K562 (cell line): ENCODE results near the gene PPIAL4G. TPM values are rescaled to one million over a fixed set of nuclear protein-coding genes. Genes with fewer than 3 reads are reported as not detected.
A peak's percentile ranks its signal among the peaks of the same experiment; 100 is the strongest.
"Not testable (repeated sequence)": the region's sequence is repeated elsewhere in the genome, so short reads cannot be mapped to it uniquely, and the experiment has no call there.

Source experiments
- ATAC-seq: fragments of 200-7000 bp; cut with Tn5 transposase; 3 replicates; pipeline ENCODE4 v1.9.1; 2020; ENCODE audit warnings: moderate library complexity
- BruUV-seq: library from RNA; stranded (reverse); fragments of 400-500 nt; replicated peaks from 2 replicates; lab custom pipeline; 2021; lab: Mats Ljungman, UMichigan
- CTCF ChIA-PET: fragments of 300-600 bp; formaldehyde crosslinking; extraction: SDS; loops from one replicate; lab custom pipeline; 2021; ENCODE audit warnings: low intra/inter-chr PET ratio; lab: Yijun Ruan, JAX
- POLR2A ChIA-PET: fragments of 300-600, 350-650 bp; sonication (Branson Sonifier 250); formaldehyde crosslinking; extraction: SDS; loops from one replicate; lab custom pipeline; 2021; ENCODE audit warnings: antibody characterized with exemption, inconsistent platforms; lab: Yijun Ruan, JAX
- DNase-seq, 4 experiments: peaks; one replicate each; pipeline versions ENCODE4 v3.0.0 to v3.0.0-alpha.2; 2011 to 2018; ENCODE audit warnings: low spot score in 3 of 4, mixed read lengths in 3 of 4; ENCODE audit errors: extremely low read depth in 1 of 4
- FAIRE-seq: peaks from 2 replicates; lab custom pipeline; 2011; peaks lifted over from hg19 to GRCh38; lab: Jason Lieb, UNC
- H2AFZ ChIP-seq: 2 replicates; pipeline ENCODE4 v1.6.0; 2011; ENCODE audit warnings: low read depth, low read length, control low read depth, inconsistent platforms
- H3K27ac ChIP-seq: fragments of 200-600 bp; 3 replicates; pipeline ENCODE4 v1.8.0; 2011; ENCODE audit warnings: low read depth, mild to moderate bottlenecking, control low read depth, inconsistent platforms, low read length, moderate library complexity, mixed read lengths; ENCODE audit errors: extremely low read depth
- H3K27me3 ChIP-seq, 2 experiments: fragments of 300-600 bp in 1 of 2; 2 replicates in 1 of 2; 3 replicates in 1 of 2; pipeline versions ENCODE4 v1.6.0 to v1.8.0; 2011; ENCODE audit warnings: inconsistent platforms in 2 of 2, low read length in 2 of 2, mild to moderate bottlenecking in 1 of 2, mixed read lengths in 1 of 2, moderate library complexity in 1 of 2; ENCODE audit not compliant: control insufficient read depth in 2 of 2, insufficient read depth in 2 of 2
- H3K36me3 ChIP-seq: fragments of 300-600 bp; 3 replicates; pipeline ENCODE4 v1.8.0; 2011; ENCODE audit warnings: mild to moderate bottlenecking, low read length, inconsistent platforms; ENCODE audit not compliant: control insufficient read depth, insufficient read depth
- H3K4me1 ChIP-seq, 2 experiments: fragments of 200-600 bp in 1 of 2; replicated peaks in 1 of 2; 2 replicates in 1 of 2; 3 replicates in 1 of 2; pipeline versions ENCODE4 v1.5.1 to v1.8.0; 2011; ENCODE audit warnings: inconsistent platforms in 2 of 2, low read length in 2 of 2, mild to moderate bottlenecking in 1 of 2, mixed read lengths in 1 of 2, moderate library complexity in 1 of 2; ENCODE audit not compliant: control insufficient read depth in 2 of 2, insufficient read depth in 2 of 2
- H3K4me2 ChIP-seq: 2 replicates; pipeline ENCODE4 v1.6.1; 2011; ENCODE audit warnings: low read length, control low read depth, inconsistent platforms, mixed read lengths; ENCODE audit not compliant: insufficient read depth
- H3K4me3 ChIP-seq: fragments of 200-600 bp; sonication (generic), shearing (Covaris generic); 2 replicates; pipeline ENCODE4 v1.5.1; 2016; ENCODE audit warnings: control low read depth, inconsistent platforms
- H3K79me2 ChIP-seq: fragments of 200-600 bp; 3 replicates; pipeline ENCODE4 v1.8.0; 2011; ENCODE audit warnings: low read length, inconsistent platforms; ENCODE audit not compliant: control insufficient read depth, insufficient read depth
- H3K9ac ChIP-seq, 2 experiments: 2 replicates each; pipeline versions ENCODE4 v1.6.0 to v1.6.1; 2011; ENCODE audit warnings: low read depth in 2 of 2, low read length in 2 of 2, control low read depth in 1 of 2, inconsistent platforms in 1 of 2, mild to moderate bottlenecking in 1 of 2, mixed read lengths in 1 of 2; ENCODE audit not compliant: insufficient read depth in 1 of 2
- H3K9me1 ChIP-seq: one replicate; pipeline ENCODE4 v1.6.0; 2011; ENCODE audit warnings: inconsistent platforms, mild to moderate bottlenecking, low read length, moderate library complexity; ENCODE audit not compliant: control insufficient read depth, insufficient read depth
- H3K9me3 ChIP-seq: replicated peaks from 2 replicates; pipeline ENCODE4 v1.5.1; 2011; ENCODE audit warnings: low read depth, low read length, inconsistent platforms; ENCODE audit not compliant: control insufficient read depth, insufficient read depth
- H4K20me1 ChIP-seq: replicated peaks from 2 replicates; pipeline ENCODE4 v1.6.1; 2011; ENCODE audit warnings: low read length, inconsistent platforms, mixed read lengths; ENCODE audit not compliant: control insufficient read depth, insufficient read depth
- NONO ChIP-seq, 2 experiments: fragments of 200-400 bp in 1 of 2; fragments of 450-650 bp in 1 of 2; formaldehyde crosslinking in 1 of 2; IDR thresholded peaks; 2 replicates each; pipeline ENCODE4 v1.6.1; 2017; ENCODE audit warnings: low read depth in 2 of 2, mild to moderate bottlenecking in 2 of 2, moderate library complexity in 2 of 2, low read length in 1 of 2
- WGBS: fragments of 100-300 bp; shearing (Covaris generic); methylation state at CpG from one replicate; pipeline ENCODE4 v1.1.6; 2016; ENCODE audit warnings: low coverage, mixed read lengths; ENCODE audit not compliant: insufficient coverage; ENCODE audit errors: missing lambda C conversion rate; 5-methylcytosine and 5-hydroxymethylcytosine counted together
- in situ Hi-C: fragments of 300-500 bp; cut with MboI; formaldehyde crosslinking; loops from 4 replicates; pipeline ENCODE4 v1.15.0; 2018; ENCODE audit warnings: inconsistent platforms, mixed read lengths
- intact Hi-C: fragments of 100-400 bp; cut with micrococcal nuclease; formaldehyde crosslinking; loops from 2 replicates; pipeline ENCODE4 v1.14.2; 2022
- polyA plus RNA-seq, 8 experiments: library from polyadenylated mRNA; depleted of rRNA in 4 of 8; stranded (reverse) in 5 of 8; unstranded in 3 of 8; fragments of >200 nt; fragmentation: Nextera tagmentation in 2 of 8; fragmentation: Illumina TruSeq in 1 of 8; extraction: Ambion mirVana in 2 of 8; extraction: Trizol in 1 of 8; gene quantifications; 2 replicates each; pipeline versions ENCODE4 v1.2.1 to v1.2.3, GENCODE V29; 2011 to 2014; ENCODE audit warnings: inconsistent platforms in 1 of 8, missing spikeins in 1 of 8
- total RNA-seq, 7 experiments: library from RNA; depleted of rRNA in 6 of 7; stranded (reverse); fragments of >200 nt in 6 of 7; fragmentation: Illumina TruSeq in 2 of 7; extraction: Trizol in 2 of 7; gene quantifications; 2 replicates each; pipeline versions ENCODE4 v1.2.1 to v1.2.3, GENCODE V29; 2011 to 2021; ENCODE audit warnings: low replicate concordance in 1 of 7

PPIAL4G gene
- total and polyA plus RNA-seq, 9 of the 15 experiments (the other 6 are each of a cell fraction or from before 2014, with no cell fraction given): not detected

DNA sequence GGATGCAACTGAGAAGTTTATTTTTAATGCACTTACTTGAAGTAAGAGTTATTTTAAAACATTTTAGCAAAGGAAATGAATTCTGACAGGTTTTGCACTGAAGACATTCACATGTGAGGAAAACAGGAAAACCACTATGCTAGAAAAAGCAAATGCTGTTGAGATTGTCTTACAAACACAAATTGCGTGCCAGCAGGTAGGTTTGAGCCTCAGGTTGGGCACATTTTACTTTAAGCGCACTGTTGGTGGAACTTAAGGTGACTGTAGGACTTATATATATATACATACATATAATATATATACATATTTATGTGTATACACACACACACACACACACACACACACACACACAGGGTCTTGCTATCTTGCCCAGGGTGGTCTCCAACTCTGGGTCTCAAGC, 43.5 kb upstream of the PPIAL4G start:
- H3K27ac ChIP-seq, FAIRE-seq, H3K79me2 ChIP-seq, H3K9ac ChIP-seq, H3K9me3 ChIP-seq, H3K36me3 ChIP-seq, H4K20me1 ChIP-seq, BruUV-seq, H3K4me2 ChIP-seq, H3K27me3 ChIP-seq, POLR2A ChIA-PET, H2AFZ ChIP-seq, H3K9me1 ChIP-seq, intact Hi-C loops, ATAC-seq, H3K4me3 ChIP-seq, H3K4me1 ChIP-seq, DNase-seq, CTCF ChIA-PET: not testable (repeated sequence)
- in situ Hi-C loops: loop anchor here (25.0 kb wide), 1 partner anchor 164 kb away; no protein-coding TSS in a partner anchor
- WGBS: 50% methylated on average over 1 of the region's 2 CpGs

DNA sequence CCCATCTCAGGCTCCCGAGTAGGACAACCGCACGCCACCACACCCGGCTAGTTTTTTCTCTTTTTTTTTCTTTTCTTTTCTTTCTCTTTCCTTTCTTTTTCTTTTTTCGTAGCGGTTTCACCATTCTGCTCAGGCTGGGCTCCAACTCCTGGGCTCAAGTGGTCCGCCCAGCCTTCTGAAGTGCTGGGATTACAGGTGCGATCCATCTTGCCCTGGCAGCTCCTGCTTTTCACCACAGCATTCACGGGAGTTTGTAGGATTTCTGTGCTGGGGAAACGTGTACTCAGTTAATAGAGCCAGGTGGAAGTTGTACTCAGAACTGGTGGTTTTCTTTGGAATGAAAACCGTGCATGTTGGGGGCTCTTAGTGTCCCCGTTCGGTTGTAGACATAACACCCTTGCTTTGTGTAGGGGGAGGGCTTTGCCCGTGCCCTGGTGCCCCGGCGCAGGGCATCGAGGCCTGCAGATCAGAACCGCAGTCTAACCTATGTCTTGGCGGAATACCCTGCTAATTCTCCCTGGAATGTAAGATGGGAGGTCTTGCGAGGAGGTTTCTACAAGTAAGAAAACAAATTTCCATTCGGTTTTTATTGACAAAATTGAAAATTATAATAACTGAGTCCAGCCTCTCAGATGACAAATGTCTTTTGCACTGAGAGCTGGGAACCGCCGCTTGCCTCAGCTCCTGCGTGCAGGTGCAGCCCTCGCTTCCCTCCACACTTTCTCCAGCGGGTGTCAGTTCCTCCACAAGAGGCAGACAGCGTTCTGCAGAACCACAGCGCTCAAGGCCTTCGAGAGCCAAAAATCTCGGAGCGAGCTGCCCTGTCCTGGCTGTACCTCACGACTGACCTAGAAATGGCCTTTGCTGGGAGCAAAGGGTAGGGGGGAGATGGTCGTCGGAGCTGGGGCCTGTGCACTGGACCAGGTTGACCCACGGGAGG, 40.4 kb upstream of the PPIAL4G start:
- H3K4me2 ChIP-seq, H3K27me3 ChIP-seq, FAIRE-seq, H3K4me1 ChIP-seq, H4K20me1 ChIP-seq, H2AFZ ChIP-seq, H3K79me2 ChIP-seq, DNase-seq, H3K9me1 ChIP-seq, intact Hi-C loops, H3K9ac ChIP-seq, CTCF ChIA-PET, H3K36me3 ChIP-seq, H3K27ac ChIP-seq, BruUV-seq, H3K9me3 ChIP-seq, in situ Hi-C loops, H3K4me3 ChIP-seq: not testable (repeated sequence)
- ATAC-seq: peak; percentile 6; the same call in 1 of the 3 replicates
- TF ChIP-seq NONO (IDR thresholded peaks at IDR 0.05; ENCODE audit: low read depth in 2 of 2, low read length in 1 of 2): peak in 1 of 2 experiments; percentile 62; a peak in 1 of 4 replicates
- POLR2A ChIA-PET: interaction anchor here (0.7 to 1.3 kb wide), 5 partner anchors 135 to 260 kb away, joined by 3 to 9 read pairs (median 3); no protein-coding TSS in a partner anchor
- WGBS: 41% methylated on average over 4 of the region's 35 CpGs
